ENCODE data around the gene CCL1. TPM values are rescaled to one million over a fixed set of nuclear protein-coding genes. Genes with fewer than 3 reads are reported as not detected.

Gene CCL1
- total and polyA plus RNA-seq, 2 donors (not counting 1 experiment from before 2014, with no cell fraction given) = not detected

- ChIA-PET CTCF (interaction anchor here (0.7 to 13.5 kb wide), 33 partner anchors 10 to 1386 kb away, joined by 3 to 253 read pairs (median 4); no protein-coding TSS in a partner anchor), POLR2A (no interaction called here)
- H3K4me3 ChIP-seq (ENCODE audit: control extremely low read depth in 1 of 5, extremely low read depth in 1 of 5, insufficient read depth in 1 of 5, low read depth in 2 of 5, low read length in 4 of 5) = no peak overlapping the region
- Mint-ChIP-seq H3K4me3 (no peak overlapping the region), H3K27ac (no peak overlapping the region), H3K4me1 (peaks cover 10% of the 10 kb centered on the region), H3K9me3 (ENCODE audit: insufficient read depth) (no peaks in the 10 kb centered on the region), H3K27me3 (peaks cover 34% of the 10 kb centered on the region)
- intact Hi-C loops (cut with micrococcal nuclease) = no loop called here
- peak; percentile 83 for DNase-seq
- H2AFZ ChIP-seq (ENCODE audit: insufficient read depth, low read depth, low read length, poor library complexity, severe bottlenecking) = no peak overlapping the region
- WGBS (ENCODE audit: insufficient coverage) = 0% methylated on average over 1 of the region's 8 CpGs
- no peaks in the 10 kb centered on the region for H4K20me1 ChIP-seq (ENCODE audit: control insufficient read depth, insufficient read depth, low read length, poor library complexity, severe bottlenecking)
- peaks cover 0 to 20% (median 4%) of the 10 kb centered on the region in 4 experiments for H3K27me3 ChIP-seq (replicated peaks in 1 of 4; ENCODE audit: control extremely low read depth in 1 of 4, control insufficient read depth in 3 of 4, insufficient read depth in 4 of 4, low read length in 3 of 4)
- no peak overlapping the region for H3K27ac ChIP-seq (ENCODE audit: low read length in 2 of 2)
- ATAC-seq (ENCODE audit: low read depth) = peak; percentile 77
- peaks cover 6 to 10% of the 10 kb centered on the region in 2 donors for H3K4me1 ChIP-seq (ENCODE audit: control insufficient read depth in 2 of 2, insufficient read depth in 2 of 2, low read length in 2 of 2)
- no peaks in the 10 kb centered on the region for H3K36me3 ChIP-seq (replicated peaks in 1 of 2; ENCODE audit: control extremely low read depth in 1 of 2, control insufficient read depth in 1 of 2, extremely low read depth in 1 of 2, insufficient read depth in 2 of 2, low read length in 1 of 2)
- H3K79me2 ChIP-seq (ENCODE audit: control insufficient read depth, insufficient read depth, low read length) = no peaks in the 10 kb centered on the region
- H3K9me3 ChIP-seq (ENCODE audit: control extremely low read depth in 1 of 3, control insufficient read depth in 2 of 3, insufficient read depth in 1 of 3, low read length in 2 of 3) = no peaks in the 10 kb centered on the region
- H3K9ac ChIP-seq (ENCODE audit: low read length) = no peak overlapping the region
- no peak overlapping the region for H3K4me2 ChIP-seq (replicated peaks; ENCODE audit: low read depth, low read length, poor library complexity, severe bottlenecking)
- TF ChIP-seq CTCF (IDR thresholded peaks at IDR 0.05) (peak; percentile 91), EZH2 (IDR thresholded peaks at IDR 0.05; ENCODE audit: borderline replicate concordance, insufficient read depth, low read depth, low read length, poor library complexity, severe bottlenecking) (no peak)
These were observed 1.5 kb downstream of the CCL1 start for GRCh38 chr17:34361478-34362061.

- POLR2A ChIA-PET = no interaction called here
- H3K9me3 ChIP-seq (ENCODE audit: control extremely low read depth in 1 of 3, control insufficient read depth in 2 of 3, insufficient read depth in 1 of 3, low read length in 2 of 3) = no peaks in the 10 kb centered on the region
- H3K27ac ChIP-seq (ENCODE audit: low read length in 2 of 2) = no peak overlapping the region
- peaks cover 34% of the 10 kb centered on the region for H3K27me3 Mint-ChIP-seq
- ATAC-seq (ENCODE audit: low read depth) (no peak), DNase-seq (peak; percentile 2)
- H3K79me2 ChIP-seq (ENCODE audit: control insufficient read depth, insufficient read depth, low read length) = no peaks in the 10 kb centered on the region
- CTCF ChIA-PET = interaction anchor here (0.7 to 13.5 kb wide), 30 partner anchors 9 to 1387 kb away, joined by 3 to 253 read pairs (median 4); no protein-coding TSS in a partner anchor
- H3K4me3 Mint-ChIP-seq = no peak overlapping the region
- H2AFZ ChIP-seq (ENCODE audit: insufficient read depth, low read depth, low read length, poor library complexity, severe bottlenecking) = no peak overlapping the region
- no peaks in the 10 kb centered on the region for H4K20me1 ChIP-seq (ENCODE audit: control insufficient read depth, insufficient read depth, low read length, poor library complexity, severe bottlenecking)
- H3K27ac Mint-ChIP-seq = no peak overlapping the region
- WGBS (ENCODE audit: insufficient coverage) = 7% methylated on average over 5 of the region's 11 CpGs
- intact Hi-C loops (cut with micrococcal nuclease) = no loop called here
- H3K9ac ChIP-seq (ENCODE audit: low read length) = no peak overlapping the region
- no peak overlapping the region for H3K4me3 ChIP-seq (ENCODE audit: control extremely low read depth in 1 of 5, extremely low read depth in 1 of 5, insufficient read depth in 1 of 5, low read depth in 2 of 5, low read length in 4 of 5)
- no peak overlapping the region for H3K4me2 ChIP-seq (replicated peaks; ENCODE audit: low read depth, low read length, poor library complexity, severe bottlenecking)
- peaks cover 0 to 20% (median 4%) of the 10 kb centered on the region in 4 experiments for H3K27me3 ChIP-seq (replicated peaks in 1 of 4; ENCODE audit: control extremely low read depth in 1 of 4, control insufficient read depth in 3 of 4, insufficient read depth in 4 of 4, low read length in 3 of 4)
- TF ChIP-seq EZH2 (IDR thresholded peaks at IDR 0.05; ENCODE audit: borderline replicate concordance, insufficient read depth, low read depth, low read length, poor library complexity, severe bottlenecking) = no peak
- no peak for TF ChIP-seq CTCF (IDR thresholded peaks at IDR 0.05)
- no peaks in the 10 kb centered on the region for H3K9me3 Mint-ChIP-seq (ENCODE audit: insufficient read depth)
- peaks cover 10% of the 10 kb centered on the region for H3K4me1 Mint-ChIP-seq
- peaks cover 6 to 10% of the 10 kb centered on the region in 2 donors for H3K4me1 ChIP-seq (ENCODE audit: control insufficient read depth in 2 of 2, insufficient read depth in 2 of 2, low read length in 2 of 2)
- H3K36me3 ChIP-seq (replicated peaks in 1 of 2; ENCODE audit: control extremely low read depth in 1 of 2, control insufficient read depth in 1 of 2, extremely low read depth in 1 of 2, insufficient read depth in 2 of 2, low read length in 1 of 2) = no peaks in the 10 kb centered on the region
These were observed 2.3 kb downstream of the CCL1 start for GRCh38 chr17:34360601-34361270.

Data from B cell (primary cell).